NCI-H187 (cell line): Measurements from ENCODE around the gene SS18L1.
A peak's percentile ranks its signal among the peaks of the same experiment; 100 is the strongest.

Experiments
- DNase-seq, 2 experiments: peaks; one replicate each; lab custom pipeline; 2025; lab: John Stamatoyannopoulos, UW

The SS18L1 gene

DNA sequence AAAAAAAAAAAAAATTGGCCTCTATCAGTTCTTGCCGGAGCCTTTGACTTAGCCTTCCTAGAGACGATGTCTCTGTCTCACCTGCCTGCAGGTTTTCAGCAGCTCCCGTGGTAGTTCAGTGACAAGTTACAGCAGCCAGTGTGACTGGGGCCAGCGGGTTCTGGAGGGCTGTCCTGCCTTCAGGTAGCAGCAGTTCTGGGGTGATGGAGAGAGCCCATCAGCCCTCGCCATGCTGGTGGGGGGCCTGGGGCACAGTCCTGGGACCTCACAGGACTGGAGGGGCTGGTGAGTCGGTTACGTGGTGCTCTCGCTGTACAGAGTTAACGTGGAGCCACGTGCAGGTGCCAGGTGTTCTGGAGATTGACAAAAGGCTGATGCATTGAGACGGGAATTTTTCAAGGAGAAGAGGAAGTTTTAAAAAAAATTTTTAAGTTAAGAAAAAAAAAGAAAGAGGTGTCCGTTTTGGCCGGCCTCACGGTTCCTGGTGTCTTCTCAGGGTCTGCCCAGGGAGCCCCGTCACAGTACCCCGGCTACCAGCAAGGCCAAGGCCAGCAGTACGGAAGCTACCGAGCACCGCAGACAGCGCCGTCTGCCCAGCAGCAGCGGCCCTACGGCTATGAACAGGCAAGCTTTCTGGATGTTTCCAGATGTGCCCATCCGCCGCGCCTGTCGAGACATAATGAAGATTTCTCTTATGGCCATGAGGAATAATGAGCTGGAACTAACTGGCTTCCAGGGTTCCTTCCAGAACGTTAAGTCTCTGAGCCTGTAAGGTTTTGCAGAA lies 30.6 kb downstream of the SS18L1 start:
- DNase-seq: no peak

DNA sequence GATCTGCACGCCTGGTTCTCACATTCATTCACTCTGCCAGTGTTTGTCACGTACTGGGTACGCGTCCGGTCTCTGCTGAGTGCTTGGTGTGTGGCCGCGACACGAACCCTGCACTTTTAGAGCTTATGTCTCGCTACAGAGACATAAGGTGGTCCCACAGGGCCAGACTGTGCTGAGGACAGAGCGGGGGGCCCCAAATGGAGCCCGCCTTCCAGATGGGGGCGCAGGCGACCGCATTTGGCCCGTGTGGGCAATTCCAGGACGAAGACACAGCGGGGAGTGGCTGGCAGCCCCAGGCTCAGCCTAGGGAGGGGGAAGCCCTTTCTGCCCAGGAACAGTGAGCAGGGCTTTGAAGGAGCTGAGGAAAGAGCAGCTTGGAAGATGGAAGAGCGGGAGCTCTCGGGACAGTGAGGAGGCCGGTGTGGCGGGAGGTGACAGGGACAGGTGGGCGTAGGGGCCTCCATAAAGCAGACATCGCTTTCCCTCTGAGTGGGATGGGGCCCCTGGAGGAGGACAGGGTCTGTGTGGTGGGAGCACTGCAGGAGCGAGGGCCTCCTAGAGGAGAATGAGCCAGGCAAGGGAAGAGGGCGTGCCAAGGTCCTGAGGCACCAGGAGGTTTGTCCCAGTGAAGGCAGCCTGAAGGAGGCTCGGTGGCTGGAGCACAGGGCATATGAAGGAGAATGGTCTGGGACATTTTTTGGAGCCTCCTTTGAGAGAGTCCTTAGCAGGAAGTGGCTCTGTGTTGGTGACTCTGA lies 31.5 kb downstream of the SS18L1 start:
- no peak for DNase-seq

DNA sequence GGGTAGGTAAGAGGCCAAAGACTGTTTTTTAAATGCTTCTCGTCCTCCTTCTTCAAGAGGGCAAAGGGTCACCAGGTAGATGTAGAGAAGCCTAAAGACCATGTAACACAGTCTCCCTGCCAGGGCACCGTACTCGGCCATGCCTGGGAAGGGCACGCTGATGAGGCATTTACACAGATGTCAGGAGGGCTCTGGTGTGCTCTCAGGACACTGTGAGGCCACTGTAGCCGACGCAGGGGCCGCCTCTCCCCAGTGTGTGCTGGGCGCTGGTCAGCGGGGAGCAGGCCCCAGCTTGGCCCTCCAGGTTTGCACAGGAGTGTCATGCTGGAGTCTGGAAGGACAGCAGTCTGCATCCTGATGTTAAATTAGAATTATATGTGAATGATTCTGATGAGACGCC lies 32.1 kb downstream of the SS18L1 start:
- no peak for DNase-seq

DNA sequence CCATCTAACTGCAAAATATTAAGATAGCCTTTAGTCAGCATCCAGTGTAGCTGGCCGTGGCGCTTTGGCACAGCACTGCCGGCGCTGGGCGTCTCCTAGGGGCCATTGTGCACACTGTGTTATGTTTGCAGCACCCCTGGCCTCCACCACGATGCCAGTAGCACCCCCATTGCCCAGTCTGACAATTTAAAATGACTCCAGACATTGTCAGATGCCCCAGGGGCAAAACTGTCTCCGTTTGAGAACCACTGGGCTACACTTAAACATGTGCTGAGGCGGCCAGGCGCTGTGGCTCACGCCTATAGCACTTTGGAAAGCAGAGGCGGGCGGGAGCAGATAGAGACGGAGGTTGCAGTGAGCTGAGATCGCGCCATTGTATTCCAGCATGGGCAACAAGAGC lies 33.3 kb downstream of the SS18L1 start:
- no peak for DNase-seq

DNA sequence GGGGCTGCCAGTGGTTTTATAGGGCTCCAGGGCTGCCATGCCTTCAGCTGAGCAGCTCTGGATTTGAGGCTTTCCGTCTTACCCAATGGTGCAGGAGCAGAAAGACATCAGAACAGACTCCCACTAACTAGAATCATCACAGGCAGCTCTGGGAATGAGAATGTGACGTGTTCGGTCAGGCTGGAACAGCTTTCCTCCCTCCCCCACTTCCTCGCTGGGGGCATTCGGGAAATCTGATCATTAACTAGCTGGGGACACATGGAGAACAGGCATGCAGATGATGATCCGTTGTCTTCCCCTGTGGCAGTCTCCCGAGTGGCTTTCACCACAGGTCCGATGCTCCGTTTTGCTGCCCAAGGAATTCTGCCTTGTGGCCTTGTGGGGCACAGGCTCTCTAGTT lies 33.7 kb downstream of the SS18L1 start:
- no peak for DNase-seq

DNA sequence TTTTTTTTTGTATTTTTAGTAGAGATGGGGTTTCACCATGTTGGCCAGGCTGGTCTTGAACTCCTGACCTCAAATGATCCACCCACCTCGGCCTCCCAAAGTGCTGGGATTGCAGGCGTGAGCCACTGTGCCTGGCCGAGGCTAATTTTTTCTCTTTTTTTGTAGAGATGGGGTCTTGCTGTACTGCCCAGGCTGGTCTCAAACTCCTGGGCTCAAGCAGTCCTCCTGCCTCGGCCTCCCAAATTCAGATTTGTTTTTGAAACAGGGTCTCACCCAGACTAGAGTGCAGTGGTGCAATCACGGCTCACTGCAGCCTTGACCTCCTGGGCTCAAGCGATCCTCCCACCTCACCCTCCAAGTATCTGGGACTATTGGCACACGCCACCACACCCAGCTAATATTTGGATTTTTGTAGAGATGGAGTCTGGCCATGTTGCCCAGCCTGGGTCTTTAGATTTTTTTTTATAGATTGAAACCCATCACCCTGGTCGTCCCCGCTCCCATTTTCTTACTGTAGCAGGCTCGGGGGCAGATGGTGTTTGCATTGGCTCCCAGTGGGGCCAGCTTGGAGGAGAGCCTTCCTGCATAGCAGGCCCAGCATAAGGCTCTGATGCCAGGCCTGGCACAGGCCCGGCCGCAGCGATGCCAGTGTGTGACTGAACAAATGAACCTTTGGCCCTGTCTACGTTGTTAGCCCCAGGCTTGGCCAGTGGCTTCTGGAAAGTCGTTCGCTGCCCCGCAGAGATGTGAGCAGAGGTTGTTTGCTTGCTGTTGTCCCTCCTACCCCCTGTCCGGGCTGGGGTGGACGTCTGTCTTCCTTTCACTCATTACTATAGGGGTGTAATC lies 35.0 kb downstream of the SS18L1 start:
- no peak for DNase-seq

DNA sequence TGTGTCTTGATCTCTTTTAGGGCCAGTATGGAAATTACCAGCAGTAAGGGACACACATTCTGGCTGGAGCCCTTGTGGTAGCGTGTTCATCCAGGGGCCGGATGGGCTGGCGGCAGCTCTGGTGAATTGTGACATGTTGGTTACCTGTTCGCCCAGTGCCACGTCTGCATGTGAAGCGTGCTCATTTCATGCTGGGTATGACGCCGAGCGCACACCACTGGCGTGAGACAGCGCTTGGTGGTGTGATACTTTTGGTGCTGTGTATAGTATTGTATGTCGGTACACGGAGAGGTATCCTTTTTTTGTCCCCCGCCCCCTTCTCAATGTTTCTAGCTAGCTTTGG lies 35.6 kb downstream of the SS18L1 start:
- no peak for DNase-seq

DNA sequence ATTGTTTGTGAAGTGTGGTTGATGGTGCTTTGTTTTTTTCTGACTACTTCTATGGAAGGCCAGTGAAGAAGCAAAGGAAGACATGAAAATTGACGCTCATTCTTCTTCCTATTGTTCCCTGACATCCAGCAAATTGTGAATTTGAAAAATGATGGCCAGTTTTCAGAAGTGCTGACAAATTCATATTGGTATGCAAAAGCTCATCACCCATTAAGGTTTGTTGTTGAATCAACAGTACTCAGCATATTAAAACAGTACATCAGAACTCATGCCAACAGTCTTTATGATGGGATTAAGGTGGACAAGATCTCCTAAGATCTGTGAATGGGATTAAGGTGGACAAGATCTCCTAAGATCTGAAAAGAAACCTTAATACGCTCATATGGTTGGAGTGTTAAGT lies 38.2 kb downstream of the SS18L1 start:
- no peak for DNase-seq

DNA sequence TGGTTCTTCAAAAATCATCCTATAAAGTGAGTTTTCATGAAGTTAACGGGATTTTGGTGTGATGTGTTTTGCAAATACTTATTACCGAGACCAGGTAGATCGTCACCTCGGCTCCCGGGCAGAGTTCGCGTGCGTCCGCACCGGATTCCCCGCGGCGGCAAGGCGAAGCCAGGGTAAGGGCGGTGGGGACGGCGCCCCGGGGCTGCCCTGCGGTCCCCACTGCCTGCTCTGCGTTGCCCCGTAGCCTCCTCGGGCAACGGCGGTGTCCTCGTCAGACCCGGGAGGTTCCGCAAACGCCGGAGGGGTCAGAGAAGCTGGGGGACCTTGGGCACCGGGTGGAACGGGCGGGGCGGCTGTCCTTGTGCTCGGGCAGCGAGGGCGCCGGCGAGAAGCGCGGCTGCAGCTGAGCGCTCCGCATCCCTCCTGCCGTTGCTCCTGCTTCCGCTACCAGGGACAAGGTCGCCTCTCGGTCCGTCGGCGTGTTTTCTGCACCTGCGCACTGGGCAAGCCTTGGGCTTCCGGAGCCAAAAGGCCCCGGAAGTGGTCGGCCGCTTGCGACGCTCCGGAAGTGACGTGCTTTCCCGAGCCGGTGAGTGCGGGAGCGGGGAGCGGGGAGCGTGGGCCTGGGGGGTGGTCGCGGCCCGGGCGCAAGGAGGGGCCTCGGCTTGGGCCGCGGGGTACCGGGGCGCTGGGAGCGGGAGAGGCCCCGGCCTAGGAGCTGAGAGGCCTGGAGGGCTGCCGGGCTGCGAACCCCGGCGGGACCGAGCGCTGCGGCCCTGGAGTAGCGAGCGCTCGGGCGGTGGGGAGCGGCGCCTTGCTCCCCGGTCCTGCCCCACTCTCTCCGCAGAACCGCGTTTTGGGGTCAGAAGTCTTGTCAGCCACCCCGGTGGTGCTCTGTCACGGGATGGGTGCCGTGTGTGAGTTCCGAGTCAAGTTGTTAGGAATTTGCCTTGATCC lies 39.2 kb downstream of the SS18L1 start, which contains the start of gene MTG2:
Gene MTG2, plus strand, starts transcription at position 560 of the 957 bp plus-strand sequence. CDS start 10,393 bp downstream, outside the sequence.
- peak; percentile 89 to 95 for DNase-seq

DNA sequence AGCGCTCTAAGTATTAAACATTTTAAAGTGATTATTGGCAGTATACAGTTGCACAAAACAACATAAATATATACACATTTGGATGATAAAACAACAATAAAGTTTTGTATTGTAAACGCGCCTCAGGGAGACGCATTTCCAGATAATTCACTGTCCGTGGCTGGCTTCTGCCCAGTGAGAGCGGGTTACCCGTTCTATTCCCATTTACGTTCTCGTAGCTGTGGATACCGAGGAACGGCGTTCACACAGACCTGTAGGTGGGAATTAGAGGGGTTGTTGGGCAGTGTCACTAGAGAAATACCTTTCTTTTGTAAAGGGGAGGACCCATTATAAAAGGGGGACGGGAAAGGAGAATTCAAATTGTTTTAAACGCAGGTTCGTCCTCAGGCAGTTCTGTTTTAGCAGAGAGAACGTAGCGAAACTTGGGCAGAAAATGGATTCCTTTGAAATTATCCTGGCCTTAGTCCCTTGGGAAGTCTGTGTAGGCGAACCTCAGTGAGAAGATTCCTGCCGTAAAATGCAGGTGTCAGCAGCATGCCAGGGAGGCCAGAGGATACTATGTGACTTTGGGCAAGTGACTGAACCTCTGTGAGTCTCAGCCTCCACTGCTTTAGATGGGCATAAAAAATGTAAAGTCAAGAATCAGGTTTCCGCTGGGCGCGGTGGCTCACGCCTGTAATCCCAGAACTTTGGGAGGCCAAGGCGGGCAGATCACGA lies 40.0 kb downstream of the SS18L1 start:
- no peak for DNase-seq

DNA sequence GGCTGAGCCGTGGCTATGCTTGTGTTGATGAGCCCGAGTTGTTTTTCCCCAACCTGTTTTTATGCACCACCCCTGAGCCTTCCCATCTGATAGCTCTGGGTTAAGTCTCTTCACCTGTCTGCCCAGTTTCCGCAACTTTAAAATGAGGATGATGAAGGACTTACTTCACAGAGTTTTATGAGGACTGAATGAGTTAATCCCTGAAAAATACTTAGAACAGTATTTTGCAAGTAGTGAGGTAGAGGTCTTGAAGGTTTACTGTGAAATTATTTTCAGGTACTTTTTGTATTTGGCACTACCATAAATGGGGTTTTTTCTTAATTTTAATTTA lies 42.5 kb downstream of the SS18L1 start:
- DNase-seq: no peak

DNA sequence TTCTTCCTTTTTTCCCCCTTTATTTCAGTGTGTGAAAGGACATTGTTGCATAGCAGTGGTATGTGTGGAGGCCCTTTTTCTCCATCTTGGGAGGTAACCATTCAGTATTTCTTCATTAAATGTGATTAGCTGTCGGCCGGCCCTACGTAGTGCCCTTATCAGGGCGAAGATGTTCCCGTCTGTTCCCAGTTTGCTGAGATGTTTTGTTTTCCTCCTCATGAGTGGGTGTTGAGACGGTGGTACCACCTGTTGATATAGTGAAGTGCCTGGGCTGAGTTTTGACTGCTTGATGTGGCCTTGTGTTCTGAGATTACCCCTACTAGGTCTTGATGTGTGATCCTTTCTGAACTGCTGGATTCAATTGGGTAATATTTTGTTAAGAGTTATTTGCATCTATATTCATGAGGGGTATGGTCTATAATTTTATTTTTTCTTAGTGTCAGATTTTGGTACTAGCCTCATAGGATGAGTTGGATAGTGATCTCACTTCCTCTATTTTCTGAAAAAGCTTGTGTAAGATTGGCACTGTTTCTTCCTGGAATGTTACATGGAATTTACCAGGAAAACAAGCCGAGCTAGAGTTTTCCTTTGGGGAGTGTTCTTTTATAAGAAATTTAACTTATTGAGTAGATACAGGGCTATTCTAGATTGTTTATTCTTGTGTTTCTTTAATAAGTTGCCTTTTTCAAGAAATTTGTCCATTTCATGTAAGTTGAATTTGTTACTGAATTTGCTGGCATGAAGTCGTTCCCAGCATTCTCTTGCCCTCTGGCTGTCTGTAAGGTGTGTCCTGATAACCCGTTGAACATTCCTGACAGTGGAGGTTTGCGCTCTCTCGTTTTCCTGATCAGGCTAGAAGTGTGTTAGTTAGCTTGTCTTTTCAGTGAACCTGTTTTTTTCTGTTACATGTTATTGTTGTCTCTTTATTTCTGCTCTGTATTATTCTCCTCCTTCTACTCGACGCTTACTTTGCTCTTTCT lies 43.6 kb downstream of the SS18L1 start:
- no peak for DNase-seq

DNA sequence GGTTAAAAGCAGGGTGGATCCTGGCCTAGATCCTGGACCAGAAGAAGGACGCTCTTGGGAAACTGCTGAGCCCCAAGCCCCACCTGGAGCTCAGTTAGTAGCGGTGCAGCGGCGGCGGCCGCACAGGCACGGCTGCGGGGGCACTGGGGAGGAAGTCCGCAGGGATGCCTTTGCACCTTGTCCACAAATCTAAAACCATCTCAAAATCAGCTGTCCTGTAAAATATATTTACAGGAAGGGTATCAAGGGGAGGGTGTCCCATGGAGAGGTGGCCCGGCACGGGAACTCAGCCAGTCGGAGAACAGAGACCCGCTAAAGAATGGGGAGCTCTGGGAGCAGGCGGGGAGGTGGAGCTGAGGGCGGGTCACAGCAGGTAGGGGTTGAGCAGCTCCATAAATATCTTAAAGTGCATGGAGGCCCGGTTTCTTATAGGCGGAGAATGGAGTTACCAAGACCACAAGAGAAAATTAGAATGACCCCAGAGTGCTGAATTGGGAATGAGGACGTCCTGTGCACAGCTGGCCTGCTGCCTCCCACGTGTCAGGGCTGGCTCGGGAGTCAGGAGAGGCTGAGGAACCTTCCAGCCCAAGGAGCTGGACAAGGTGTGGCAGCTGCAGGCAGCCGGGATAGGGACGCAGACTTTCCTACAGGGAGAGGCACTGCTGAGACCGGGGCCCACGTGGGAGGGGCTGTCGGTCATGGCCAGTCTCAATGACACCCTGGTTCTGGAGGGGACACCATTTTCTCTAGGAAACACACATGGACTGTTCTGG lies 47.3 kb downstream of the SS18L1 start:
- no peak for DNase-seq

DNA sequence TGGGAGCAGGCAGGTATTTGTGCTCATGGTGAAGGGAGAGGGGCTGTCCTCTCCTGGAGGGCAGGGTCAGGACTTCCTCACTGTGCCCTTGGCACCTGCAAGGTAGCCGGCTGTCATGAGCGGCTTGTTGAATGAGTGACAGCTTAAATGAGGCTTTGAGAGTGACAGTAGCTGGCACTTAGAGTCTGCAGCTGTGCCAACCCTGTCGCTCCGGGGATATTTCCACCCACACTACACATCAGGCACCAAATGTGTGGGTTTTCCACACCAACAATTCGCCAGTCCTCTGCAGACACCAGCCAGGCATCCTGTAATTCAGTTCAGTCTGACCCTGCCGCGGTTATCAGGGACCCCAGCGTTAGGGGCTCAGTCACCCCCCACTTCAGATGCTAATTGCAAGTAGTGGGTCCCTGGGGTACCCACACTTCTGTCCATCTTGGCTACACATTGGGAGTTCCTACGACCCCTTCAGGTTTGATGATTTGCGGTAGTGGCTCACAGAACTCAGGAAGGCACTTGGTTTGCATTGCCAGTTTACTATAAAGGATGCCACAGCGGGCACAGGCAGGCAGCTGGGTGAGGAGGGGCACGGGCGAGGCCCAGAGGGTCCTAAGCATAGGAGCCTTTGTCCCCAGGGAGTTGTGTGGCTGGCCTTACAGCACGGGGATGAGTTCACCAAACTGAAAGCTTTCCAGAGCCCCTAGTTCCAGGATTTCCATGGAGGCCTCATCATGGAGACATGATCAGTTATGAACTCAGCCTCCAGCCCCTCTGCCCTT lies 48.4 kb downstream of the SS18L1 start:
- DNase-seq: no peak

DNA sequence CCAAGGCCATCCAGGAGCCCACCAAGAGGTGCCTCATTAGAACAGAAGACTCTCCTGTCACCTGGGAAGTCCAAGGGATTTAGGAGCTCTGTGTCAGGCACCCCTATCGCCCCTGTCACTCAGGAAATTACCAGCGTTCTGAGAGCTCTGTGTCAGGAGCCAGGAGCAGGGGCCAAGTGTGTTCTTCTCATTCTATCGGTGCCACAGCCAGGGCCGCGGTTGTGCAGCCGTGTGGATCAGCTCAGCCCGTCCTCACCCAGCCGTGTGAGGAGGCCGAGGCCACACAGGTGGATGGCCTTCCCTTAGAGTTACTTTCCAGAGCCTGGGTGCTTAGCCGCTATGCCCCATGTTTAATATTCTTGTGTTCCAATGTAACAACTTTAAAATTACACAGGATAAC lies 49.1 kb downstream of the SS18L1 start:
- no peak for DNase-seq

DNA sequence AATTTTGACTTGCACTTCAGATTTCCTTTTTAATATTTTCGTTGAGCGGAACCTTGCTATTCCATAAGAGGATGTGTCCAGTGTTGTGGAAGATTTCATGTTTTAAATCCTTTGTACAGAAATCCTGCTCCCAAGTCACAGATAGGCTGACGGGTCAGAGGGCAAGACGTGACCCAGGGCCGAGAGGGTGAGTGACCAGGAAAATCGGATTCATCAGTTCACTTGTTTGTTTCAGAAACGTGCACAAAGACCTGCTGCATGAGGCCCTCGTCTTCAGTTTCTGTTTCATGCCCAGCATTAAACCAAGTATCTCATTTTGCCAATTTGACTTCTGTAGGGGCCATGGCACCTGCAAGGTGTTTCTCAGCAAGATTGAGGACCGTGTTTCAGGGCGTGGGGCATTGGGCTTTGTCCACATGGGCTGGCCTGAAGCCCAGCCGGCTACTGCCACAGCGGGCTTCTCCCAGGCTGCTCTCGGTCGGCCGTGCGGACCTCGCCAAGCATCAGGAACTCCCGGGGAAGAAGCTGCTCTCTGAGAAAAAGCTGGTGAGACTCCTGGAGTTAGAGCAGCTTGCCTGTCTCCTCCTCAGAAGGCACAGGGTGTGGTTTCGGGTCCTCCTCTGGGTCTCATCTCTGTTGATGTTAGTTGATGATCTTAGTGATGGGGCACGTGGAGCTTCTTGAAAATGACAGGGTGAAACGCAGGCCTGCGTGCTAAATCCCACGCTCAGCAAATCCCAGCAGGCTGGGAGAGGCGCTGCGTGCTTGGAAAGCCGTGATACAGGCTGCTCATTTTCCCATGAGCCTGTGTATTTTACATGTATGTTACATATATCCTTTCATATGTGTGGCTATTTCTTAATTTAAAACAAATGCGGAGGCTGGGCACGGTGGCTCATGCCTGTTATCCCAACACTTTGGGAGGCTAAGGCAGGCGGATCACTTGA lies 49.8 kb downstream of the SS18L1 start:
- DNase-seq: no peak

DNA sequence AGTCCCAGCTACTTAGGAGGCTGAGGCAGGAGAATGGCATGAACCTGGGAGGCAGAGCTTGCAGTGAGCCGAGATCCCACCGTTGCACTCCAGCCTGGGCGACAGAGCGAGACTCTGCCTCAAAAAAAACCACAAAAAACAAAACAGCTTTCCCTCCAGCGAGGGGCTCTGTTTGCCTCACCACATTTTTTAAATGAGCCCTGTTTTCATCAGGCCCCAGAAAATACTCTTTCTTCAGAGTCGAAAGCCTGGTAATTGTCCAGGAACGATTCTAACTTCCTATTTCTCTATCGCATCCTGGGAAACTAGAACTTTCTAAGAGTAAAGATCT lies 51.5 kb downstream of the SS18L1 start:
- no peak for DNase-seq
